ENCODE measurements around the gene SART1. TPM values are rescaled to one million over a fixed set of nuclear protein-coding genes. Genes with fewer than 3 reads are reported as not detected.

The SART1 gene
- total RNA-seq, 2 donors from 2014 or later: 32.5 to 38.0 TPM

GRCh38 chr11:65925397-65925796 lies 36.1 kb upstream of the SART1 start:
- H3K27ac ChIP-seq: no peak overlapping the region
- H3K9me3 ChIP-seq: no peaks in the 10 kb centered on the region
- H3K27me3 ChIP-seq (replicated peaks; ENCODE audit: insufficient read depth): no peaks in the 10 kb centered on the region
- ATAC-seq (ENCODE audit: insufficient number of reproducible peaks, low FRiP score, low read depth): no peak
- H3K4me3 ChIP-seq: no peak overlapping the region
- TF ChIP-seq, protein P1, sequence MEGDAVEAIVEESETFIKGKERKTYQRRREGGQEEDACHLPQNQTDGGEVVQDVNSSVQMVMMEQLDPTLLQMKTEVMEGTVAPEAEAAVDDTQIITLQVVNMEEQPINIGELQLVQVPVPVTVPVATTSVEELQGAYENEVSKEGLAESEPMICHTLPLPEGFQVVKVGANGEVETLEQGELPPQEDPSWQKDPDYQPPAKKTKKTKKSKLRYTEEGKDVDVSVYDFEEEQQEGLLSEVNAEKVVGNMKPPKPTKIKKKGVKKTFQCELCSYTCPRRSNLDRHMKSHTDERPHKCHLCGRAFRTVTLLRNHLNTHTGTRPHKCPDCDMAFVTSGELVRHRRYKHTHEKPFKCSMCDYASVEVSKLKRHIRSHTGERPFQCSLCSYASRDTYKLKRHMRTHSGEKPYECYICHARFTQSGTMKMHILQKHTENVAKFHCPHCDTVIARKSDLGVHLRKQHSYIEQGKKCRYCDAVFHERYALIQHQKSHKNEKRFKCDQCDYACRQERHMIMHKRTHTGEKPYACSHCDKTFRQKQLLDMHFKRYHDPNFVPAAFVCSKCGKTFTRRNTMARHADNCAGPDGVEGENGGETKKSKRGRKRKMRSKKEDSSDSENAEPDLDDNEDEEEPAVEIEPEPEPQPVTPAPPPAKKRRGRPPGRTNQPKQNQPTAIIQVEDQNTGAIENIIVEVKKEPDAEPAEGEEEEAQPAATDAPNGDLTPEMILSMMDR (IDR thresholded peaks at IDR 0.05): no peak
- no peak for DNase-seq (ENCODE audit: low spot score)
- H3K4me1 ChIP-seq (ENCODE audit: control insufficient read depth in 1 of 2, low read depth in 2 of 2): peaks cover 9 to 10% of the 10 kb centered on the region in 2 donors
- peaks cover 3% of the 10 kb centered on the region for H3K36me3 ChIP-seq

DNA sequence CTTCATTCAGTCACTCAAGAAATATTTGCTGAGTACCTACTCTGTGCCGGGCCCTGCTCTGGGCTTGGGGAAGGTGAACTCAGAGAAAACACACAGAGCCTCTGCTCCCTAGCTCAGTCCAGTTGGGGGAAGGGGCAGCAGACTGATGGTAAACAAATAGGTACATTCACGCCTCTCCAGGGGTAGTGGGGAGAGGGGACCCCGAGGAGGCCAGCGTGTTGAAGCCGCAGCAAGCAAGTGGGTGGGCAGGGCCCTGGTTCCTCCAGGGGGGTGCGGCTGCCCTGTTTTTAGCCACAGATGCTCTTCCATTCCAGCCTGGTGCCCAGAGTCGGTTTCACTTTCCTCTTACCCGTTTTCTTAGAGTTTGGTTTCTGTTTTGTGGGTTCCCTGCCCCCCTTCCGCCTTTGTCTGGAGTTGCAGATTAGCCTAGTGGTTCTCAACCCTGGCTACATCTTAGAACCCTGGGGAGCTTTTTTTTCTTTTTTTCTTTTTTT lies 33.6 kb upstream of the SART1 start:
- Histone ChIP-seq H3K4me1 (ENCODE audit: control insufficient read depth in 1 of 2, low read depth in 2 of 2) (no peaks in the 10 kb centered on the region), H3K4me3 (peak overlapping the region; percentile 34), H3K36me3 (peaks cover 3% of the 10 kb centered on the region), H3K27me3 (replicated peaks; ENCODE audit: insufficient read depth) (no peaks in the 10 kb centered on the region), H3K27ac (no peak overlapping the region), H3K9me3 (no peaks in the 10 kb centered on the region)
- TF ChIP-seq, protein P1 (IDR thresholded peaks at IDR 0.05): no peak
- no peak for DNase-seq (ENCODE audit: low spot score)
- no peak for ATAC-seq (ENCODE audit: insufficient number of reproducible peaks, low FRiP score, low read depth)

DNA sequence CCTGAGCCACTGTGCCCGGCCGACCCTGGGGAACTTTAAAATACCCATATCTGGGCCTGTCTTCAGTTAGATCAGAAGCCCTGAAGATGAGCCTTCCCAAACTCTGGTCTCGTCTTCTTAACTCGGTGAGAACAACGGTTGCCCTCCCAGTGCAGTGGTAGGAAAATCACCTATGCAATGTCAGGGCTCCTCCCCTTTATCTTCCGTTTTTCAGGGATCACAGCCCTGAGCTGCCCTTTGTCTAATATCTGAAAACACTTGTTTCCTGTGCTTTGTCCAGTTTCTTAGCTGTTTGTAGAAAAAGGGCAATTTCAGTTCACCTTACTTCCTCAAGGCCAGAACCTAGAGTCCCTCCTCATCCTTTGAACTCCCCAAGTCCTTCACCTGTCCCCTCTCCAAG lies 32.9 kb upstream of the SART1 start:
- DNase-seq (ENCODE audit: low spot score) (no peak), ATAC-seq (ENCODE audit: insufficient number of reproducible peaks, low FRiP score, low read depth) (no peak)
- H3K36me3 ChIP-seq: no peaks in the 10 kb centered on the region
- no peaks in the 10 kb centered on the region for H3K9me3 ChIP-seq
- TF ChIP-seq, protein P1 (IDR thresholded peaks at IDR 0.05): no peak
- no peak overlapping the region for H3K27ac ChIP-seq
- H3K27me3 ChIP-seq (replicated peaks; ENCODE audit: insufficient read depth): no peaks in the 10 kb centered on the region
- no peaks in the 10 kb centered on the region for H3K4me1 ChIP-seq (ENCODE audit: control insufficient read depth in 1 of 2, low read depth in 2 of 2)
- no peak overlapping the region for H3K4me3 ChIP-seq

DNA sequence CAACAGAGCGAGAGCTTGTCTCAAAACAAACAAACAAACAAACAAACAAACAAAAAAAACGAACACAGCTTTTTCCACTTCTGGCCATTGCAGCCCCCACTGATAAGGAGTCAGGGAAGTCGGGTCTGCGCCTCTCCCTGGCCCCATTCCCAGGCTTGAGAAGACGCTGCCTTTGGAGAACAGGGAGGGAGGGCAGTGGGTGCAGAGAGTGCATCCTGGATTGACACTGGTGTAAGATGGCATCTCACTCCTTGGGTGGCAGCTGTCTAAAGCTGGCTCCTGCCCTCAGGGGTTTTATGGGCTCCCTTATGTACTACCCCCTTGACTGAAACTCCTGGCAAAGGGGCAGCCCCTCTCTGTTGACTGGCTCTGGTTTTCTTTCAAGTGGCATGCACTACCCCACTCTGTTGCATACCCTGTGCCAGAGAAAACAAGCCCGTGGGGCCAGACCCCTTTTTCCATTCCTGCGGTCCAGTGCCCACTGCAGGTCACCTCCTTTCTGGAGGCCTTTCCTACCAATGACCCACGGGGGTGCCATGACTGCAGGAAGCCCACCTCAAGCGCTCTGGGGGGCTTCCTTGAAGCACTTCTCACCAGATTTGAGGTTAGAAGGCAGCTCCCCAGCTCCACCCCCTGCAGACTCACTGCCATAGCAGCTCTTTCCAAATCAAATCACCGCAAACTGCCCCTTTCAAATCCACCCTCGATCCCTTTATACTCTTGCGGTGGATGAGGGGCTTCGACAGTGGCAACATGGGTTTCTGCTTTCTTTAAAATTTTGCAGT lies 29.6 kb upstream of the SART1 start:
- Histone ChIP-seq H3K4me3 (no peak overlapping the region), H3K9me3 (no peaks in the 10 kb centered on the region), H3K4me1 (ENCODE audit: control insufficient read depth in 1 of 2, low read depth in 2 of 2) (no peaks in the 10 kb centered on the region), H3K27ac (no peak overlapping the region), H3K27me3 (replicated peaks; ENCODE audit: insufficient read depth) (no peaks in the 10 kb centered on the region), H3K36me3 (no peaks in the 10 kb centered on the region)
- TF ChIP-seq, protein P1 (IDR thresholded peaks at IDR 0.05): no peak
- DNase-seq (ENCODE audit: low spot score) (no peak), ATAC-seq (ENCODE audit: insufficient number of reproducible peaks, low FRiP score, low read depth) (no peak)

- Histone ChIP-seq H3K27me3 (replicated peaks; ENCODE audit: insufficient read depth) (no peaks in the 10 kb centered on the region), H3K4me3 (no peak overlapping the region), H3K9me3 (no peaks in the 10 kb centered on the region), H3K36me3 (no peaks in the 10 kb centered on the region), H3K4me1 (ENCODE audit: control insufficient read depth in 1 of 2, low read depth in 2 of 2) (no peaks in the 10 kb centered on the region), H3K27ac (no peak overlapping the region)
- ATAC-seq (ENCODE audit: insufficient number of reproducible peaks, low FRiP score, low read depth) (no peak), DNase-seq (ENCODE audit: low spot score) (no peak)
- TF ChIP-seq, protein P1 (IDR thresholded peaks at IDR 0.05): no peak
Observed at GRCh38 chr11:65932558-65932919, 29.0 kb upstream of the SART1 start.
